Endothelial cell of umbilical vein (primary cell): Measurements from ENCODE around the gene CSNK1D. TPM values are rescaled to one million over a fixed set of nuclear protein-coding genes. Genes with fewer than 3 reads are reported as not detected.

Experiments
- BruUV-seq: library from RNA; stranded (reverse); fragments of 400-500 nt; replicated peaks from 2 replicates; lab custom pipeline; 2021; lab: Mats Ljungman, UMichigan
- CTCF ChIA-PET: fragments of 300-600, 350-600 bp; sonication (Branson Sonifier 250); formaldehyde crosslinking; loops from one replicate; lab custom pipeline; 2021; ENCODE audit warnings: antibody characterized with exemption, inconsistent platforms; lab: Charles Lee
- POLR2A ChIA-PET: fragments of 300-600, 350-600 bp; sonication (Branson Sonifier 250); formaldehyde crosslinking; loops from one replicate; lab custom pipeline; 2021; ENCODE audit warnings: antibody characterized with exemption, inconsistent platforms; lab: Charles Lee
- DNase-seq: peaks from one replicate; pipeline ENCODE4 v3.0.0-alpha.2; 2011; ENCODE audit warnings: low read depth, low spot score
- FAIRE-seq: peaks from 2 replicates; lab custom pipeline; 2011; peaks lifted over from hg19 to GRCh38; lab: Jason Lieb, UNC
- H2AFZ ChIP-seq: 2 replicates; pipeline ENCODE4 v1.6.0; 2012; ENCODE audit warnings: low read depth, low read length, control low read depth, inconsistent platforms
- H3K27ac ChIP-seq: 2 replicates; pipeline ENCODE4 v1.5.1; 2011; ENCODE audit warnings: low read depth, mild to moderate bottlenecking, control low read depth, low read length, moderate library complexity; ENCODE audit not compliant: insufficient read depth
- H3K27me3 ChIP-seq, 2 experiments: 2 replicates each; pipeline versions ENCODE4 v1.6.0 to v1.6.1; 2011; ENCODE audit warnings: low read length in 2 of 2, mixed read lengths in 1 of 2; ENCODE audit not compliant: control insufficient read depth in 2 of 2, insufficient read depth in 2 of 2
- H3K36me3 ChIP-seq, 2 experiments: 2 replicates in 1 of 2; 3 replicates in 1 of 2; pipeline ENCODE4 v1.5.1; 2011; ENCODE audit warnings: low read length in 2 of 2, mild to moderate bottlenecking in 1 of 2, moderate library complexity in 1 of 2; ENCODE audit not compliant: control insufficient read depth in 2 of 2, insufficient read depth in 2 of 2; ENCODE audit errors: extremely low read depth in 1 of 2
- H3K4me1 ChIP-seq: 3 replicates; pipeline ENCODE4 v1.5.1; 2011; ENCODE audit warnings: mild to moderate bottlenecking, low read length; ENCODE audit not compliant: control insufficient read depth, insufficient read depth; ENCODE audit errors: extremely low read depth
- H3K4me2 ChIP-seq: 2 replicates; pipeline ENCODE4 v1.6.1; 2011; ENCODE audit warnings: low read length, control low read depth, mixed read lengths; ENCODE audit not compliant: insufficient read depth
- H3K4me3 ChIP-seq, 3 experiments: fragments of 200-600 bp in 1 of 3; sonication (generic), shearing (Covaris generic) in 1 of 3; replicated peaks in 1 of 3; 2 replicates each; pipeline ENCODE4 v1.5.1; 2011 to 2016; ENCODE audit warnings: control low read depth in 3 of 3, low read length in 3 of 3, mild to moderate bottlenecking in 2 of 3, inconsistent platforms in 1 of 3, low read depth in 1 of 3, moderate library complexity in 1 of 3; ENCODE audit not compliant: insufficient read depth in 1 of 3
- H3K79me2 ChIP-seq: 2 replicates; pipeline ENCODE4 v1.6.0; 2012; ENCODE audit warnings: low read length, inconsistent platforms; ENCODE audit not compliant: control insufficient read depth, insufficient read depth
- H3K9ac ChIP-seq: replicated peaks from 2 replicates; pipeline ENCODE3; 2011; ENCODE audit warnings: low read length, control low read depth; ENCODE audit not compliant: insufficient read depth; ENCODE audit errors: extremely low read depth
- H3K9me1 ChIP-seq: replicated peaks from 3 replicates; pipeline ENCODE4 v1.6.0; 2011; ENCODE audit warnings: mild to moderate bottlenecking, low read length; ENCODE audit not compliant: control insufficient read depth, insufficient read depth; ENCODE audit errors: extremely low read depth
- H3K9me3 ChIP-seq: replicated peaks from 2 replicates; pipeline ENCODE4 v1.5.1; 2012; ENCODE audit warnings: low read length, inconsistent platforms; ENCODE audit not compliant: control insufficient read depth, insufficient read depth
- H4K20me1 ChIP-seq: replicated peaks from 2 replicates; pipeline ENCODE3; 2011; ENCODE audit warnings: mild to moderate bottlenecking, low read length; ENCODE audit not compliant: control insufficient read depth, insufficient read depth; ENCODE audit errors: extremely low read depth
- CTCF ChIP-seq, 2 donors: IDR thresholded peaks; 1 replicate in 1 of 2; 2 replicates in 1 of 2; pipeline ENCODE4 v1.5.1; 2011; ENCODE audit warnings: low read length in 2 of 2, mild to moderate bottlenecking in 2 of 2, moderate library complexity in 2 of 2, control low read depth in 1 of 2, inconsistent platforms in 1 of 2, low read depth in 1 of 2; ENCODE audit not compliant: insufficient read depth in 1 of 2; ENCODE audit errors: extremely low read depth in 1 of 2
- EZH2 ChIP-seq: IDR thresholded peaks from 2 replicates; pipeline ENCODE4 v1.6.1; 2012; ENCODE audit warnings: borderline replicate concordance, low read depth, mild to moderate bottlenecking, moderate library complexity, low read length, inconsistent platforms; ENCODE audit not compliant: severe bottlenecking
- FOS ChIP-seq: IDR thresholded peaks from 2 replicates; pipeline ENCODE4 v1.6.1; 2011; ENCODE audit warnings: mild to moderate bottlenecking, low read length, moderate library complexity, borderline replicate concordance; ENCODE audit not compliant: insufficient read depth
- GATA2 ChIP-seq: IDR thresholded peaks from 2 replicates; pipeline ENCODE4 v1.7.0; 2011; ENCODE audit warnings: low read depth, mild to moderate bottlenecking, moderate library complexity, mixed read lengths, low read length; ENCODE audit not compliant: insufficient read length, insufficient read depth
- JUN ChIP-seq: IDR thresholded peaks from 2 replicates; pipeline ENCODE4 v1.6.1; 2011; ENCODE audit warnings: borderline replicate concordance, low read depth; ENCODE audit not compliant: insufficient read length, insufficient read depth
- MAX ChIP-seq: IDR thresholded peaks from 2 replicates; pipeline ENCODE4 v1.6.1; 2011; ENCODE audit not compliant: insufficient read depth, insufficient read length
- MYC ChIP-seq: IDR thresholded peaks from one replicate; pipeline ENCODE4 v1.6.1; 2011; ENCODE audit warnings: mild to moderate bottlenecking, low read depth, low read length
- POLR2A ChIP-seq: IDR thresholded peaks from 2 replicates; pipeline ENCODE4 v1.6.1; 2012; ENCODE audit warnings: low read depth, mild to moderate bottlenecking, control low read depth, low read length
- POLR2AphosphoS5 ChIP-seq: IDR thresholded peaks from 2 replicates; pipeline ENCODE4 v1.6.1; 2012; ENCODE audit warnings: low read depth, mild to moderate bottlenecking, control low read depth, low read length, moderate library complexity; ENCODE audit not compliant: insufficient read depth
- dilution Hi-C: fragments of 300-500 bp; cut with MboI; formaldehyde crosslinking; loops from one replicate; pipeline ENCODE4 v1.15.0; 2019; ENCODE audit warnings: low sequenced_read_pairs; ENCODE audit not compliant: extremely low pct_ligation_motif_present
- intact Hi-C: fragments of 100-400 bp; cut with micrococcal nuclease; formaldehyde crosslinking; loops from one replicate; pipeline ENCODE4 v1.10.0; 2022
- polyA plus RNA-seq, 4 experiments: library from polyadenylated mRNA; depleted of rRNA in 3 of 4; stranded (reverse) in 3 of 4; unstranded in 1 of 4; fragments of >200 nt; gene quantifications; 2 replicates each; pipeline versions ENCODE4 v1.2.1 to v1.2.3, GENCODE V29; 2011 to 2012; ENCODE audit warnings: missing spikeins in 1 of 4
- total RNA-seq: library from RNA; stranded (reverse); gene quantifications from 2 replicates; pipeline ENCODE4 v1.2.3, GENCODE V29; 2021

Gene CSNK1D
- total and polyA plus RNA-seq, 2 donors (not counting 3 experiments of a cell fraction or from before 2014, with no cell fraction given) = 127 to 155 TPM

- peaks cover 33% of the 10 kb centered on the region for H3K4me1 ChIP-seq
- no TSS peak for BruUV-seq
- H3K79me2 ChIP-seq = no peaks in the 10 kb centered on the region
- CTCF ChIA-PET = interaction anchor here (5.3 kb wide), 1 partner anchor 11 kb away, joined by 22 read pairs; no protein-coding TSS in a partner anchor
- DNase-seq (peak; percentile 43), FAIRE-seq (peak; percentile 83)
- peak overlapping the region; percentile 26 for H2AFZ ChIP-seq
- H4K20me1 ChIP-seq = no peaks in the 10 kb centered on the region
- dilution Hi-C loops = no loop called here
- H3K27ac ChIP-seq = peak overlapping the region; percentile 98
- H3K9ac ChIP-seq = peak overlapping the region; percentile 81
- POLR2A ChIA-PET = interaction anchor here (1.1 kb wide), 1 partner anchor 13 kb away, joined by 3 read pairs; the partner anchor contains the start of gene SLC16A3
- H3K36me3 ChIP-seq = no peaks in the 10 kb centered on the region
- H3K27me3 ChIP-seq = no peaks in the 10 kb centered on the region
- peak overlapping the region; percentile 52 for H3K4me2 ChIP-seq
- no peaks in the 10 kb centered on the region for H3K9me1 ChIP-seq
- H3K4me3 ChIP-seq = no peak overlapping the region
- H3K9me3 ChIP-seq = no peaks in the 10 kb centered on the region
- TF ChIP-seq JUN = no peak
- no peak for TF ChIP-seq EZH2
- no peak for TF ChIP-seq GATA2
- TF ChIP-seq POLR2A = no peak
- TF ChIP-seq CTCF (IDR thresholded peaks at IDR 0.05; ENCODE audit: extremely low read depth in 1 of 2, insufficient read depth in 1 of 2, low read depth in 1 of 2, low read length in 2 of 2) = no peak
- no peak for TF ChIP-seq MAX
- no peak for TF ChIP-seq FOS
- TF ChIP-seq MYC = no peak
- no peak for TF ChIP-seq POLR2AphosphoS5
- intact Hi-C loops = loop anchor here (1.0 to 10.0 kb wide), 2 partner anchors 13 to 192 kb away; partner anchors contain the start of genes CENPX, LRRC45 and SLC16A3
Observed at GRCh38 chr17:82216301-82217119, 57.0 kb downstream of the CSNK1D start.
